ENCODE data around the gene IFNE.

IFNE gene, protein sequence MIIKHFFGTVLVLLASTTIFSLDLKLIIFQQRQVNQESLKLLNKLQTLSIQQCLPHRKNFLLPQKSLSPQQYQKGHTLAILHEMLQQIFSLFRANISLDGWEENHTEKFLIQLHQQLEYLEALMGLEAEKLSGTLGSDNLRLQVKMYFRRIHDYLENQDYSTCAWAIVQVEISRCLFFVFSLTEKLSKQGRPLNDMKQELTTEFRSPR

DNA sequence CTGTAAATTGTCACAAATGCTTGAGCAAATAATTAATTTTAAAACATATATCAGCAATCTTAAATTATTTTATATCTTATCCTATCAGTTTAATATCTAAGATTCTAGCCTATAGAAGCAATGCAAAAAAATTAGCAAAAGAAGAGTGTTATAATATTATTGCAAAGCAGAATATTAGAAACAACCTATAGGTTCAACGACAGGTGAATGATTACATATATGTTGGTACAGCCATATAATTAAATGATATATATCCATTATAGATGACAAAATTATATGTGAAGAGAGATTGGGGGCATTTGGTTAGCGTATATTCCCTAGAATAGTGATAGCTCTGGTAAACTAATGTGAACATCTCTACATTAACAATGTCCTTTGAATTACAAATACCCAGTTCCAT, at the start of gene IFNE:
Gene IFNE, minus strand, starts transcription at position 101 of the 400 bp plus-strand sequence. CDS start 619 bp downstream, outside the sequence.
- no peak for DNase-seq (ENCODE audit: low spot score)

DNA sequence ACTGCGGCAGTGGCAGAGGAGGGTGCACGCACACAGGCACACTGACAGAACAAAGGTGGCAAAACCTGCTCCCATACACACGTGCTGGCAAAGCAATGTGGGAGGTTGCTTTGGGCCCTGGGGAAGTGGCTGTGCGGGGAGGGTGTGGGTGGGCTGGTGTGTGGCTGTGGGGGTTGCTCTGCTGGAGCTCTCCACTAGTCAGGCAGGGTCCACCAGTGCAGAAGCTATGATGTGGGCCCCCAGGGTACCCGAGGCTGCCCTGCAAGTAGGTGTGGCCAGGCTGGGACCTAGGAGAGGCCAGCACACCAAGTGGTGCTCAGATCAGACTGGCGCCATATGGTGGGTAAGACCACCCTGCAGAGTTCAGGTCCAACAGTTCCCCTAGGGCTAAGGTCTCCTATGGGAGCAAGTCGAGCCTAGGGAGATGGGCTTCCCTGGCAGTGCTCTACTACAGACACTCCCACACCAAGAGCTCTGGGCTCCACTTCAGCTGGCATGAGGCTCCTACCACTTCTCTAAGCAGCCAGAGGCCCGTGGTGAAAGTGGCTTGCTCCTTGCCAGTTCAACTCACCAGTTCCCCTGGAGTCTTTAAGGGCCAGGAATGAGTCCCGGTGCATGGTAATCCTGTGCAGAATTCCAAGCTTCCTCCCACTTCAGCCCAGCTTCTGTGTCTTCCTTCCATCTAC, 46.2 kb upstream of the IFNE start:
- no peak for DNase-seq (ENCODE audit: low spot score)

DNA sequence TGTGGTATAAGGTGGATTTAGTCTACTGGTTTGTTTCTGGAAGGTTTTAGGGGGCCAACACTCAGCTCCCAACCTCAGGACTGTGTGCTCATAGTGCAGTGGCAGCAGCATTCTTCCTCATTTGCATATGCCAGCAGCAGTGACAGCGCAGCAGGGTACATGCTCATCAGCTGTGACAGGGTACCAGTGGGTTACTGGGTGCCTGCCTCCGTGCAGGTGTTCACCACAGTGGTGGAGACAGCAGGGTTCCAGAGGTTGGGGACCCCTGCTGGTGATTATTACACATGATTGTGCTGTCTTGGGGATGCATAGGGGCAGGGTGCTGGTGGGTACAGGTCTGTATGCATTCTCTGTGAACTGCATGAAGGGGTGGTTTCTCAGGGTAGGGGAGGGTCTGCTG, 45.5 kb upstream of the IFNE start:
- DNase-seq (ENCODE audit: low spot score), result no peak

DNA sequence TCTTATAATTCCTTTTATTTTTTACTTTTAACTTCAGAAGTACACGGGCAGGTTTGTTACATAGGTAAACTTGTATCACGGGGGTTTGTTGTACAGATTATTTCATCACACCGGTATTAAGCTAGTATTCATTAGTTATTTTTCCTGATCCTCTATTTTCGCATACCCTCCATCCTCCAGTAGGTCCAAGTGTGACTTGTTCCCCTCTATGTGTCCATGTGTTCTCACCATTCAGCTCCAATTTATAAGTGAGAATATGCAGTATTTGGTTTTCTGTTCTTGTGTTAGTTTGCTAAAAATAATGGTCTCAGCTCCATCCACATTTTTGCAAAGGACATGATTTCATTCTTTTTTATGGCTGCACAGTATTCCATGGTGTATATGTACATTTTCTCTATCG, 43.1 kb upstream of the IFNE start:
- DNase-seq (ENCODE audit: low spot score), result no peak

DNA sequence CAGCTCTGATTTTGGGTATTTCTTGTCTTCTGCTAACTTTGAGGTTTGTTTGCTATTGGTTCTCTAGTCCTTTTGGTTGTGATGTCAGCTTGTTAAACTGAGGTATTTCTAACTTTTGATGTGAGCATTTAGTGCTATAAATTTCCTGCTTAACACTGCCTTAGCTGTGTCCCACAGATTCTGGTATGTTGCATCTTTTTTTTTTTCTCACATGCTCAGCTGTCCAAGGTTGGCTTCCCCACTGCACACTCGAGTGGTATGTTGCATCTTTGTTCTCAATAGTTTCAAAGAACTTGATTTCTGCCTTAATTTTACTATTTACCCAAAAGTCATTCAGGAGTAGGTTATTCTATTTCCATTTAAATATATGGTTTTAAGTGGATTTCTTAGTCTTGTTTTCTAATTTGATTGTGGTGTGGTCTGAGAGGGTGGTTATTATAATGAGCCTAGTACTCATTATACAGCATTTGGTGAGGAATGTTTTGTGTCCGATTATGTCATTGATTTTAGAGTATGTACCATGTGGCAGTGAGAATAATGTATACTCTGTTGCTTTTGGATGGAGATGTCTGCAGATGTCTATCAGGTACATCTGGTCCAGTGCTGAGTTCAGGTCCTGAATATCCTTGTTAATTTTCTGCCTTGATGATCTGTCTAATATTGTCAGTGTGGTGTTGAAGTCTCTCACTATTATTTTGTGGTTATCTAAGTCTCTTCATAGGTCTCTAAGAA, 42.2 kb upstream of the IFNE start:
- DNase-seq (ENCODE audit: low spot score), result no peak

DNA sequence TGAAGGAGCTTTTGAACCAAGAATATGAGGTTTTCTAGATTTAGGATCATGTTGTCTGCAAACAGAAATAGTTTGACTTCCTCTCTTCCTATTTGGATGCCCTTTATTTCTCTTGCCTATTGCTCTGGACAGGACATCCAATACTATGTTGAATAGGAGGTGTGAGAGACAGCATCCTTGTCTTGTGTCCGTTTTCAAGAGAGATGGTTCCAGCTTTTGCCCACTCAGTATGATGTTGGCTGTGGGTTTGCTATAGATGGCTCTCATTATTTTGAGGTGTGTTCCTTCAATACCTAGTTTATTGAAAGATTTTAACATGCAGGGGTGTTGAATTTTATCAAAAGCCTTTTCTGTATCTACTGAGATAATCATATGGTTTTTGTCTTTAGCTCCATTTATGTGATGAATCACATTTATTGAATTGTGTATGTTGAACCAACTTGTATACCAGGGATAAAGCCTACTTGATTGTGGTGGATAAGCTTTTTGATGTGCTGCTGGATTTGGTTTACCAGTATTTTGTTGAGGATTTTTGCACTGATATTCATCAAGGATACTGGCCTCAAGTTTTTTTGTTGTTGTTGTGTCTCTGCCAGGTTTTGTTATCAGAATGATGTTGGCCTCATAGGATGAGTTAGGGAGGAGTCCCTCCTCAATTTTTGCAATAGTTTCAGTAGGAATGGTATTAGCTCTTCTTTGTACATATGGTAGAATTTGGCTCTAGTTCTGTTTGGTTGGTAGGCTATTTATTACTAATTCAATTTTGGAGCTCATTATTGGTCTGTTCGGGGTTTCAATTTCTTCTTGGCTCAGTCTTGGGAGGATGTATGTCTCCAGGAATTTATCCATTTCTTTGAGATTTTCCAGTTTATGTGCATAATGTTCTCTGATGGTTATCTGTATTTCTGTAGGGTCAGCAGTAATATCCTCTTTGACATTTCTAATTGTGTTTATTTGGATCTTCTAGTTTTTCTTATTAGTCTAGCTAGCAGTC, 41.2 kb upstream of the IFNE start:
- no peak for DNase-seq (ENCODE audit: low spot score)

DNA sequence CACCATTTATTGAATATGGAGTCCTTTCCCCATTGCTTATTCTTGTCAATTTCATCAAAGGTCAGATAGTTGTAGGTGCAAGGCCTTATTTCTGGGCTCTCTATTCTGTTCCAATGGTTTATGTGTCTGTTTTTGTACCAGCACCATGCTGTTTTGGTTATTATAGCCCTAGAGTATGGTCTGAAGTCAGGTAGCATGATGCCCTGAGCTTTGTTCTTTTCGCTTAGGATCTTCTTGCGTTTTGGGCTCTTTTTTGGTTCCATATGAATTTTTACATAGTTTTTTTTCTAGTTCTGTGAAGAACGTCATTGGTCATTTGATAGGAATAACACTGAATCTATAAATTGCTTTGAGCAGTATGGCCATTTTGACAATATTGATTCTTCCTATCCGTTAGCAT, 40.2 kb upstream of the IFNE start:
- no peak for DNase-seq (ENCODE audit: low spot score)

DNA sequence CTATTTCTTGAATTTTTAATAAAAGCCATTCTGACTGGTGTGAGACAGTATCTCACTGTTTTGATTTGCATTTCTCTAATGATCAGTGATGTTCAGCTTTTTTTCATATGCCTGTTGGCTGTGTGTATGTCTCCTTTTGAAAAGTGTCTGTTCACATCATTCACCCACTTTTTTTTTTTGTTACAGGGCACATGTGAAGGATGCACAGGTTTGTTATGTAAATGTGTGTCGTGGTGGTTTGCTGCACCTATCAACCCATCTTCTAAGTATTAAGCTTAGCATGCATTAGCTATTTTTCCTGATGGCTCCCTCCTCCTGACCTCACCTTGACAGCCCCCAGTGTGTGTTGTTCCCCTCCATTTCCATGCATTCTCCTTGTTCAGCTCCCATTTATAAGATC, 39.3 kb upstream of the IFNE start:
- no peak for DNase-seq (ENCODE audit: low spot score)

DNA sequence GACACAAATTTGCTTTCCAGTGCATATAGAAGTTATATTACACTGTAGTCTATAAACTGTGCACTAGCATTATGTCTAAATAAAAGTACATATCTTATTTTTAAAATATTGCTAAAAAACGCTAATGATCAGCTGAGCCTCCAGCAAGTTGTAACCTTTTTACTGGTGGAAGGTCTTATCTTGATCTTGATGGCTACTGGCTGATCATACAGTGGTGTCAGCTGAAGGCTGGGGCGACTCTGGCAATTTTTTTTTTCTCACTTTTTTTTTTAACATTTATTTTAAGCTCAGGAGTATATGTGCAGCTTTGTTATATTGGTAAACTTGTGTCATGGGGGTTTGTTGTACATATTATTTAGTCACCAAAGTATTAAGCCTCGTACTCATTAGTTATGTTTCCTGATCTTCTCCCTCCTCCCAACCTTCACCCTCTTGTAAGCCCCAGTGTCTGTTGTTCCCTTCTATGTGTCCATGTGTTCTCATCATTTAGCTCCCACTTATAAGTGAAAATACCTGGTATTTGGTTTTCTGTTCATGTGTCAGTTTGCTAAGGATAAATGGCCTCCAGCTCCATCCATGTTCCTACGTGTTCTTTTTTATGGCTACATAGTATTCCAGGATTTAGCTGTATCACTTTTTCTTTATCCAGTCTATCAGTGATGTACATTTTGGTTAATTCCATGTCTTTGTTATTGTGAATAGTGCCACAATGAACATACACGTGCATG, 38.6 kb upstream of the IFNE start:
- DNase-seq (ENCODE audit: low spot score), result no peak

DNA sequence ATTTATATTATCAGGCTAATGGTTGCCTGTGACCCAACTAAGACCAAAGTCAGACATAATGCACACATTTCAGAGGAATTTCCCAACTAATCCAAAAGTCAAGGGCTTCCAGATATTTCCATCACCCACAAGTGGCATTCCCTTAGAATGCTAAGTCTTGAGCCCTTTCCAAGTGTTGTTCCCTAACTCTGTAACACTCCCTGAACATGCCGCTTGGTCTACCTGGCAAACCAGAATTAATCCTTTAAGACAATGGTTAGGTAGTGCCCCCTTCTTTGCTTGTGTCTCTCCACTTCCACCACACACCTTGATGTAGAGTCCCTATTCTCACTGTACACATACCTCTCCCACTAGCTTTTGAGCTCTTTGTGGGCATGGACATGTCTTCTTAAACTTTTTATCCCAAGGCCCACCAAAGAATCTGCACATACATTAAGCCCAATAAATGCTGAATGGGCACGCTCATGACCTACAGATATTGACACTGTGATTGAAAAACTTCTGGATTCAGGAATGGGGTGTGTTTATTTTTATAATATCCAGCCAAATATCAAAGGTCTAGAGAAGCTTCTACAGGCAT, 37.8 kb upstream of the IFNE start:
- DNase-seq (ENCODE audit: low spot score), result no peak

DNA sequence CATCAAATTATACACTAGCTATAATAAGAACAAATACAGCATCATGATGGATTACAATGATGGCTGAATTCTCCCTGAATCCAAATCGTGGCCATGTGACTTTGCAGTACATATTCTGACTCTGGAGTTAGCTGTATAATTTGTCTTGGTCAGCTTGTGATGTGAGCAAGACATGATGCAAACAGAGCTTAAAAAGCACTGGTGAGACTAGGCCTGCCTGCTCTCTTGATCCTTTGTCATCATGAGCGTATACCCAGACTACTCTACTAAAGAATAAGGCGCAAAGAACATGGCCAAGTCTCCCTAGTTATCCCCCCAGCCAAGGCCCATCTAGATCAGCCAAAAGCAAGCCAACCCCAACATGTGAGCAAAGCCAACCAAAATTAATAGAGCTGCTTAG, 34.7 kb upstream of the IFNE start:
- DNase-seq (ENCODE audit: low spot score), result no peak

DNA sequence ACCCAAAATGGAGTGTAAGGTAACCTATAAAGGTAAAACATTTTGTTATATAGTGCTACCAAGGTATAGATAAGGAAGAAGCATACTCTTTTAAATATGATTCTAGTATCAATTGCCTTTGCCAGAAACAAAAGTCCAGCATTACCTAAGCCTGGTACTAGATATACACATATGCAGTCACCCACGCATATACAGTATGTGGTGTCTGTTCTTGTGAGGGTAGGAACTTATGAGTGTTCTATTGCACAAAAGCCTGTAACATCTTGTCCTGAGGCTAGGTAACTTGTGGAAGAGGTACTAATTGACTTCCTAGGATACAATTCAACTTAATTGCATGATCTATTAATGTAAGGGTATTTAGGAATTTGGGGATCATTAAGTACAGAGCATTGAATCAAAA, 31.3 kb upstream of the IFNE start:
- DNase-seq (ENCODE audit: low spot score), result no peak

DNA sequence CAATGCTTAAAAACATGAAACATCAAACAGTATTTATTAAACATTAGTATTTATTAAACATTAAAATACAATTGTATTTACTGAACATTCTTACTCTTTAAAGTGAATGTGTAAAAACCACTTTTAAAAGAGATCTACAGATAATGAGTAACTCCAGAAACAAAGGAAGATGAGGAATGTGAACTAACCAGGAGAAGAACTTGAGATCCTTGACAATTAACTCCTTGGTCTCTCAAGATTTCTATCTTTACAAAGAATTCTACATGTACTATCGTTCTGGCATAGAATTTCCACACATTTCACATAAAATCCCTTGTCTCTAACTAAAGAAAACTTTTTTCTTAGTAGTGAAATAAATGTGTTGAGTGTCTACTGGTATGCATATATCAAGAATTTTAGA, 28.7 kb upstream of the IFNE start:
- DNase-seq (ENCODE audit: low spot score), result no peak

DNA sequence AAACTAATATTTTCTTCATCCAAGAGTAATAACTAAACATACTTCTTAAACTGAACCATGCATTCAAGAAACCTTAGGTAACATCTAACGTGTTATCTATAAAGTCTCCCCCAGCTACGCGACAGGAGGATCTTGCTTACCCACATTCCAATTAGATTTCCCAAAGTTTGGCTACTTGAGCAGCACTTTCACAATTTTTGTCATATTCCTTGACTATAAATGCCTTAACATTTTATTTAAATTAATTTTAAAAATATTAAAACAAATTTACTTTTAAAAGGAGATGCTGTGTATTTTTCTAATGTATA, 25.3 kb upstream of the IFNE start:
- DNase-seq (ENCODE audit: low spot score), result no peak

DNA sequence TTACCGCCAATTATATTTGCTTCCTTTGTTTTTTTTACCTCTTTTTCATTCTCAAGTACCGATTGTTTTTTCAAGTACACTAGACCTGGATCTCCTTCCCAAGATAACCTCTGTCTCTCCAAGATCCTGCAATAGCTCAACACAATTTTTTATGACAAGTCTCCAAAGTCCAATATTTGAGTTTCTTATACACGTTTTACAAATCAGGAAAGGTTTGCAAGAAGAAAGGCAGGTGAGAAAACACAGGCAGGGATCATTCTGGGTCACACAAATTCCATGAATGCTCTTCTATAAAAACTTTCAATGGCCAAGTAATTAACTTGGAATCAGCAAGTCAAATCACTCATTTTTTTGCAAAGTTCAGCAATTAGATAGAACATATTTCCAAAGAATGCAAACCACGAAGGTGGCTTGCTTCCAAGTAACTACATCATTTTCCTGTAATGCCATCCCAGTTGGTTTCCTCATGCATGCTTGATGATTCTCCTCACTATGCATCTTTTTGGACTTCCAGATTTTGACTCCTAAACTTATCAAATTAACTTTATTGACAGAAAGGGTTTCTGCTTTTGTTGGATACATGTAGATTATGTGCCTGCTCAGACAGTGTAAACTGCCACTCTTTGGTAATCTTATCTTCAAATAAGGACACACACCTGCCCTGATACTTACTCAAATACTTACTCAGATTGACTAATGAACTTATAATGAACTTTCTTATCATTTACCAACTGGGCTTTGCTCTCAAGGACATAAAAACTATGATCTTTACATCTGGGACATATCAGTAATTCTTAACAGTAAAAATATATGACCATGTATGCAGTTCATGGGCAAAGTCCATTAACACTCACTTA, 24.7 kb upstream of the IFNE start:
- no peak for DNase-seq (ENCODE audit: low spot score)

DNA sequence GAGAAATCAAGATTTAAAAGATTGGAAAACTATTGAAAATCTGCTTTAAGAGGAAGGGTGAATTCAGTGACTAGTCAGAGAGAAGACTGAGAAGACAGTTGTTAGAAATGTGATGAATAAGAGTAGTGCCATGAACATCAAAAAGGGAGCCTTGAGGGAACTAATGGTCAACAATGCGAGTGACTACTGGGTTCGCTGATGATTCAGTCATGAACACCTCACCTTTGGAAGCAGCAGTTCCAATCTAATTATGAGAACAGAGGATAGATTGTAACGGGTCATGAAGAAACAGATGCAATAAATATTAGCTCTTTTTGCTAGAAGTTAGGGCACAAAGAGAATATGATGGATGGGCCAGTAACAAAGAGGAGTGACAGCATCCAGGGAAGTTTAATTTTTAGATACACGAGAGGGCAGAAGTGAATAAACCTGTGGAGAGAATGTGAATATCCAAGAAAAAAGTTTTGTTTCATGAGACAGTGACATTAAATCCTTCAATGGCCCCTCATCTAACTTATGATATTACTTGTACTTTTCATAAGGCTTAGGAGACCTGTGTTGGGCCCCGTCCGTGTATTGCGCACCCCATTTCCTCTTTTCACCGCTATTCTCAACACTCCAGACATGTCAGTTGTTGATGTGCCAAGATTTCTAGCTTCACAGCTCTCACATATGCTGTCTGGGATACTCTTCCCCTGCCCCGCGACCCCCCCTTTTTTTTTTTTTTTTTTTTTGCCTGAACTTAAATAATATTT, 23.5 kb upstream of the IFNE start:
- no peak for DNase-seq (ENCODE audit: low spot score)

DNA sequence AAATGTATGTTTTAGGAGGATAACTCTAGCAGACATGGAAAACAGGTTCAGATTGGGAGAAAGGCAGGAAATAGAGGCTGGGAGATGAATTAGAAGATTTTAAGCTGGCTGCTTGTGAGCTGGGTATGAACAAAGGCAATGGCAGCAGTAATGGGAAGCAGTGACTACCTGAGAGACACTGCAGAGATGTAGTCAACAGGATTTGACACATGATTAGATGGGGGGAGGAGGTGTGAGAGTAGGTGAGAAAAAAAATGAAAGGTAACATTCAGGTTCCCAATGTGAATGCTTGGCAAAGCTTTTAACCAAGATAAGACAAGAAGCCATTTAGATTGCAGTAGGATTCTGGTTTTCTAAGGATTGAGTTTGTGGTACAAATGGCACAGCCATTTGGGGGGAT, 22.8 kb upstream of the IFNE start:
- DNase-seq (ENCODE audit: low spot score), result no peak

DNA sequence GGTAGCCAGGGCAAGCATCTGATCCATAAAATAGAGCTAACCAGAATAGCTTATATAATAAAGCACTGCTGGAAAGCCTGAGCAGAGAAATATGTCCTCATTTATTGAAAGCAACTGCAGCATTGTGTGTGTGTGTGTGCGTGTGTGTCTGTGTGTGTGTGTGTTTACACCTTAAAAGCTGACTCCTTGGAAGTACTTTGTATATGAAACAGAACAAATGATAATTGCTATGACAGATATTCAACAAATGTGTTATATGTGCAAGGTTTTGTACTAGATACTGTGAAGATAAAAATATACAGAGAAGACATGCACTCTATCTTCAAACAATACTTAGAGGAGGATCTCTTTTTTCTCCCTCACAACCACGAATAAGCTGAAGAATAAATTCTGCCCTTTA, 22.0 kb upstream of the IFNE start:
- DNase-seq (ENCODE audit: low spot score), result no peak

DNA sequence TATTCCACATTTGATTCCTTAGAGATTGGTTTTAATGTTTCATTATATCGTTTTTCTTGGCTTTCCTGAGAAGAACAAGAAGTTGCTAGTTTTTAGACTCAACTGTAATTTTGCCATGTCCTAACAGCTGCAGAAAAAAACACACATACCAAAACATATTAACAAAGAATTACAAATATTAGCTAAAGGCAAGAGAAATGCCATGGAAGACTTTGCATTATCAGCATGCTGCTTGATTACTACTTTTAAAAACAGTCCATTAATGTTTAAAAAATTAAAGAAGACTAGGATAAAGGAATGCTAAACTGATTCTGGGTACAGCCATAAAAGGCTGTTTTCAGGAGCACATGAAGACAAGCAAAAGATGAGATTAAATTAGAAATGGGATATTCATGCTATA, 20.5 kb upstream of the IFNE start:
- no peak for DNase-seq (ENCODE audit: low spot score)

DNA sequence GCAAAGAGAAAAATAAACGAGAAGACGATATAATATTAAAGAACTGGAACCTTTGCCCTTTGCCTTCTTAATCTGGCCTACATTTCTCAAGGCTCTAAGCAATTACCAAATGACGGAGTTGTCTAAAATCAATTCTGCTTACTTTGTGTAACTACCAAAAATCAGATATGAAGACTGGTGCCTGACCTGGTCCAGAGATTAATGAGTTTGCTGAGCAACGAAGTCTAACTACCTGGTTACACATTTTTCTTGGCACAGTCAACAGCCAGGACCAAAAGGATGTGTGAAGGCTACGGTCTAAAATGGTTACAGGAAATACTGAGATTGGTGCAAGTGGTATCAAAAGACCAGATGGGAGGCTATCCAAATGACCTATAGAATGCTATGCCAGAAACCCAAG, 17.8 kb upstream of the IFNE start:
- no peak for DNase-seq (ENCODE audit: low spot score)

All from pons (tissue), 1 donor.